HEK293T (cell line): ENCODE data around the gene FGF14.

Experiments used
- BHLHE40 ChIP-seq: fragments of 450-650 bp; IDR thresholded peaks from 2 replicates; pipeline ENCODE4 v1.6.1; 2016; ENCODE audit warnings: mild to moderate bottlenecking, moderate library complexity, borderline replicate concordance
- FOXA1 ChIP-seq: fragments of 450-650 bp; IDR thresholded peaks from 2 replicates; pipeline ENCODE4 v1.6.1; 2016; ENCODE audit warnings: mild to moderate bottlenecking
- FOXK2 ChIP-seq: fragments of 450-650 bp; IDR thresholded peaks from 2 replicates; pipeline ENCODE4 v1.6.1; 2016; ENCODE audit warnings: mild to moderate bottlenecking
- HDGF ChIP-seq: fragments of 450-650 bp; IDR thresholded peaks from 2 replicates; pipeline ENCODE4 v1.6.1; 2017; ENCODE audit warnings: antibody characterized with exemption, borderline replicate concordance
- SP1 ChIP-seq: fragments of 450-650 bp; IDR thresholded peaks from 2 replicates; pipeline ENCODE4 v1.6.1; 2017
- TF ChIP-seq, protein P1 (sequence below): fragments of 450-650 bp; IDR thresholded peaks from 2 replicates; pipeline ENCODE4 v1.6.1; 2016

DNA sequence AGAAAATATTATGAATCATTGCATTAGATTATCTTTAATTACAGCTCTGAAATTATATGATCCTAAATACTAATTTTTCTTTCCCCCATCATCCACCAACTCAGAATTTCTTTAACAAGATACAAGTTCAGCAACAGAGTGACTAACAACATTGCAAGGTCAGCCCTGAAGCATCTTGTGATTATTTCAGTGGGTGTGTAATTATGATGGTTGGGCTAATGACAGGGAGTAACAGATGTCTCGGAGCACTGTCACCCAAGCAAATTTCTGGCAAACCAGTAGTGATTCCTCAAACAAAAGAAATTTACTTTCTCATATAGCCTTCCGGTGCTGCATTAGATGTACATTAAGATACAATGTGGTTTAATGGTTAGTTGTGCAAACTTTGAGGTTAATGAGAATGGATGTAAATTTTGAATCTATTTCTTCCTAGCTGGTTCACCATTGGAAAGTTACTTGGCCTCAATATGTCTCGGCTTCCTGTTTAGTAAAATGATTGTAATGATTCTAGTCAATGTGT, 710.4 kb downstream of the FGF14 start:
- TF ChIP-seq HDGF (no peak), FOXK2 (no peak), SP1 (no peak), FOXA1 (no peak), BHLHE40 (no peak)
- TF ChIP-seq, protein P1, sequence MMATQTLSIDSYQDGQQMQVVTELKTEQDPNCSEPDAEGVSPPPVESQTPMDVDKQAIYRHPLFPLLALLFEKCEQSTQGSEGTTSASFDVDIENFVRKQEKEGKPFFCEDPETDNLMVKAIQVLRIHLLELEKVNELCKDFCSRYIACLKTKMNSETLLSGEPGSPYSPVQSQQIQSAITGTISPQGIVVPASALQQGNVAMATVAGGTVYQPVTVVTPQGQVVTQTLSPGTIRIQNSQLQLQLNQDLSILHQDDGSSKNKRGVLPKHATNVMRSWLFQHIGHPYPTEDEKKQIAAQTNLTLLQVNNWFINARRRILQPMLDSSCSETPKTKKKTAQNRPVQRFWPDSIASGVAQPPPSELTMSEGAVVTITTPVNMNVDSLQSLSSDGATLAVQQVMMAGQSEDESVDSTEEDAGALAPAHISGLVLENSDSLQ, result no peak
